GM06990 (cell line): ENCODE data around the gene CLCNKB.

Source experiments
- DNase-seq: peaks from one replicate; pipeline ENCODE4 v3.0.0-alpha.2; 2011; ENCODE audit not compliant: insufficient read length; ENCODE audit errors: extremely low read depth
- H3K27me3 ChIP-seq: replicated peaks from 2 replicates; pipeline ENCODE4 v1.6.0; 2011; ENCODE audit warnings: low read length; ENCODE audit not compliant: control insufficient read depth, insufficient read depth
- H3K36me3 ChIP-seq: 2 replicates; pipeline ENCODE4 v1.5.1; 2011; ENCODE audit warnings: low read length; ENCODE audit not compliant: control insufficient read depth, insufficient read depth
- H3K4me3 ChIP-seq: replicated peaks from 2 replicates; pipeline ENCODE4 v1.5.1; 2011; ENCODE audit warnings: low read depth, mild to moderate bottlenecking, control low read depth, low read length
- TF ChIP-seq, protein P1 (sequence below): IDR thresholded peaks from 2 replicates; pipeline ENCODE4 v1.5.1; 2011; ENCODE audit warnings: low read length, control low read depth, mild to moderate bottlenecking, inconsistent platforms; ENCODE audit not compliant: insufficient read depth, poor library complexity, severe bottlenecking

Gene CLCNKB

DNA sequence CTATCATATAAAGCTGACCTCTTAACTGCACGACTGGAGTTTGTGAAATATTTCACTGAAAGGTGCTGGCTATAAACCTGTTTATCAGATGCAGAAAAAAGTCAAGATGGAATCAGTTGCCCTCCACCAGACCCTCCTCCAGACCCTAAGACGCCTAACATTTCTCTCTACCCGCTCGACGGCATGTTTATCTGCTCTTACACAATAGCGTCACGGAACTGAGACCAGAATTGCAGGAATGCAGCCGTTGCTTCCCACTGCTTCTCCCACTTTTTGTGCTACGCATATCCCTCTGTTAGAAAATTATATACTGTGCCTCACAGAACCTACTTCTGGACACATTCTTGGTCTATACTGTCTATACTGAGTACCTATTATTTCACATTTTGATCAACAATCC lies 58.0 kb downstream of the CLCNKB start:
- no peak for DNase-seq
- Histone ChIP-seq H3K36me3 (no peaks in the 10 kb centered on the region), H3K4me3 (no peak overlapping the region), H3K27me3 (no peaks in the 10 kb centered on the region; the same call in 1 of the 2 replicates)
- TF ChIP-seq, protein P1, sequence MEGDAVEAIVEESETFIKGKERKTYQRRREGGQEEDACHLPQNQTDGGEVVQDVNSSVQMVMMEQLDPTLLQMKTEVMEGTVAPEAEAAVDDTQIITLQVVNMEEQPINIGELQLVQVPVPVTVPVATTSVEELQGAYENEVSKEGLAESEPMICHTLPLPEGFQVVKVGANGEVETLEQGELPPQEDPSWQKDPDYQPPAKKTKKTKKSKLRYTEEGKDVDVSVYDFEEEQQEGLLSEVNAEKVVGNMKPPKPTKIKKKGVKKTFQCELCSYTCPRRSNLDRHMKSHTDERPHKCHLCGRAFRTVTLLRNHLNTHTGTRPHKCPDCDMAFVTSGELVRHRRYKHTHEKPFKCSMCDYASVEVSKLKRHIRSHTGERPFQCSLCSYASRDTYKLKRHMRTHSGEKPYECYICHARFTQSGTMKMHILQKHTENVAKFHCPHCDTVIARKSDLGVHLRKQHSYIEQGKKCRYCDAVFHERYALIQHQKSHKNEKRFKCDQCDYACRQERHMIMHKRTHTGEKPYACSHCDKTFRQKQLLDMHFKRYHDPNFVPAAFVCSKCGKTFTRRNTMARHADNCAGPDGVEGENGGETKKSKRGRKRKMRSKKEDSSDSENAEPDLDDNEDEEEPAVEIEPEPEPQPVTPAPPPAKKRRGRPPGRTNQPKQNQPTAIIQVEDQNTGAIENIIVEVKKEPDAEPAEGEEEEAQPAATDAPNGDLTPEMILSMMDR: no peak
